ENCODE results near the gene VRK1. TPM values are rescaled to one million over a fixed set of nuclear protein-coding genes. Genes with fewer than 3 reads are reported as not detected.

Gene VRK1
- total RNA-seq, 1 experiment from 2014 or later, result 26.5 TPM

- ATAC-seq (no peak), DNase-seq (ENCODE audit: low read depth, low spot score) (no peak)
- no peaks in the 10 kb centered on the region for H3K4me1 ChIP-seq (ENCODE audit: control insufficient read depth, insufficient read depth, low read length)
- BruUV-seq (replicated peaks), result no TSS peak
- H3K27ac ChIP-seq (ENCODE audit: low read length), result no peak overlapping the region
- TF ChIP-seq SIN3A (IDR thresholded peaks at IDR 0.05; ENCODE audit: borderline replicate concordance, insufficient read depth, low read depth, low read length) (no peak), REST (IDR thresholded peaks at IDR 0.05; ENCODE audit: insufficient read depth in 1 of 2, low read depth in 2 of 2, low read length in 1 of 2) (no peak), TCF7L2 (IDR thresholded peaks at IDR 0.05; ENCODE audit: low read depth, low read length) (no peak), POLR2AphosphoS5 (IDR thresholded peaks at IDR 0.05; ENCODE audit: low read depth, low read length) (no peak), CTCF (IDR thresholded peaks at IDR 0.05) (no peak)
- no peaks in the 10 kb centered on the region for H3K27me3 ChIP-seq (ENCODE audit: control insufficient read depth, insufficient read depth, low read length)
- CTCF ChIA-PET, result no interaction called here
- H3K4me3 ChIP-seq (ENCODE audit: low read depth in 2 of 2, low read length in 2 of 2), result no peak overlapping the region
- no peaks in the 10 kb centered on the region for H3K9me3 ChIP-seq (ENCODE audit: control insufficient read depth, insufficient read depth, low read depth, low read length)
- no peaks in the 10 kb centered on the region for H3K36me3 ChIP-seq (ENCODE audit: control insufficient read depth, insufficient read depth, low read length)
- intact Hi-C loops (cut with micrococcal nuclease; ENCODE audit: unreplicated experiment), result no loop called here
- in situ Hi-C loops (cut with HindIII; ENCODE audit: low pct_unique_long_range_greater_than_20kb, low sequenced_read_pairs), result no loop called here
- POLR2A ChIA-PET, result interaction anchor here (0.6 kb wide), 1 partner anchor 245 kb away, joined by 4 read pairs; no protein-coding TSS in a partner anchor
Measured at GRCh38 chr14:96888593-96888992, 91.4 kb downstream of the VRK1 start.

GRCh38 chr14:96889091-96889490 is 91.9 kb downstream of the VRK1 start:
- CTCF ChIA-PET, result no interaction called here
- DNase-seq (ENCODE audit: low read depth, low spot score) (no peak), ATAC-seq (no peak)
- Histone ChIP-seq H3K27ac (ENCODE audit: low read length) (no peak overlapping the region), H3K4me3 (ENCODE audit: low read depth in 2 of 2, low read length in 2 of 2) (no peak overlapping the region), H3K27me3 (ENCODE audit: control insufficient read depth, insufficient read depth, low read length) (no peaks in the 10 kb centered on the region), H3K4me1 (ENCODE audit: control insufficient read depth, insufficient read depth, low read length) (no peaks in the 10 kb centered on the region), H3K9me3 (ENCODE audit: control insufficient read depth, insufficient read depth, low read depth, low read length) (no peaks in the 10 kb centered on the region), H3K36me3 (ENCODE audit: control insufficient read depth, insufficient read depth, low read length) (no peaks in the 10 kb centered on the region)
- TF ChIP-seq CTCF (IDR thresholded peaks at IDR 0.05) (no peak), TCF7L2 (IDR thresholded peaks at IDR 0.05; ENCODE audit: low read depth, low read length) (no peak), REST (IDR thresholded peaks at IDR 0.05; ENCODE audit: insufficient read depth in 1 of 2, low read depth in 2 of 2, low read length in 1 of 2) (no peak)
- intact Hi-C loops (cut with micrococcal nuclease; ENCODE audit: unreplicated experiment), result no loop called here
- POLR2A ChIA-PET, result no interaction called here
- in situ Hi-C loops (cut with HindIII; ENCODE audit: low pct_unique_long_range_greater_than_20kb, low sequenced_read_pairs), result no loop called here
- no TSS peak for BruUV-seq (replicated peaks)

Data from Panc1 (cell line).